ENCODE results near the gene MON1B.
A peak's percentile ranks its signal among the peaks of the same experiment; 100 is the strongest.
"Not testable (repeated sequence)": the region's sequence is repeated elsewhere in the genome, so short reads cannot be mapped to it uniquely, and the experiment has no call there.

Gene MON1B

GRCh38 chr16:77190478-77191258 lies at the start of gene MON1B:
TSS of gene MON1B (plus strand) at chr16:77191190. CDS start at chr16:77191486, 296 bp downstream.
- H3K4me3 Mint-ChIP-seq = peak within 1 kb of the TSS; percentile 96
- peaks cover 19% of the 10 kb centered on the region for H3K36me3 Mint-ChIP-seq
- H3K27me3 Mint-ChIP-seq = peaks cover 2% of the 10 kb centered on the region
- no peaks in the 10 kb centered on the region for H3K9me3 Mint-ChIP-seq (ENCODE audit: low read depth)
- H3K4me1 Mint-ChIP-seq (ENCODE audit: low read depth) = peaks cover 42% of the 10 kb centered on the region
- H3K27ac Mint-ChIP-seq = peak within 1 kb of the TSS; percentile 99

GRCh38 chr16:77143364-77143763 lies 47.6 kb upstream of the MON1B start:
- Mint-ChIP-seq H3K4me3 (no peak overlapping the region), H3K9me3 (ENCODE audit: low read depth) (peaks cover 9% of the 10 kb centered on the region), H3K4me1 (ENCODE audit: low read depth) (no peaks in the 10 kb centered on the region), H3K27ac (no peak overlapping the region), H3K36me3 (peaks cover 4% of the 10 kb centered on the region), H3K27me3 (peaks cover 7% of the 10 kb centered on the region)

GRCh38 chr16:77148121-77148520 lies 42.9 kb upstream of the MON1B start:
- no peak overlapping the region for H3K27ac Mint-ChIP-seq
- H3K4me3 Mint-ChIP-seq = no peak overlapping the region
- H3K4me1 Mint-ChIP-seq (ENCODE audit: low read depth) = no peaks in the 10 kb centered on the region

DNA sequence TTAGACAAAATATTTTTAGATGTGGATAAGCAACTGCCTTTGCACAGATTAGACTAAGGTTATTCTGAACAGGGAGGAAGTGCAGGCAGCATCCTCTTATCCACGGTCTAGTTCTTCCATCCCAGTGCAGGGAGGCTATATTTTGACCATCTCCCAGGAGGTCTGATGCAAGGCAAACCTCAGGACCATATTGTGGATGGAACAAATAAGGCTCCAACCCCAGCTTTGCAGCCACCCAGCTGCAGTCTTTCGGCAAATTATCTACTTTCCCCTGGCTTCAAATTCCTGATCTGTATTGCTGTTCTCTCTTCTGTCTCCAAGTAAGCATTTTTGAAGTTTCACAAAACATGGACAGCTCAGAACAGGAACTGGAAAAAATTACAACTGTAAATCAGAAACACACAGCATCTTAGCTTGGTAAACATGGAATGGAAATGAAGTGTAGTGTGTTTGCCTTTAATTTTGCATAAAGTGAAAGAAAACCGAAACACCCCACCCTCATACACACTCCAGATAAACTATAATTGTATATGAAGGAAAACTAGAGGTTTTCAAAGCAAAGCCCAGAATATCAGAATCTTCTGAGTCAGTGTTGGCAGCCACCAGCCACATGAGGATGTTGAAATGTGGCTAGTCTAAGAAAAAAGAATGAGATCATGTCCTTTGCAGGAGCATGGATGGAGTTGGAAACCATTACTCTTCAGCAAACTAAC lies 33.5 kb upstream of the MON1B start:
- H3K4me3 Mint-ChIP-seq = no peak overlapping the region
- no peak overlapping the region for H3K27ac Mint-ChIP-seq
- no peaks in the 10 kb centered on the region for H3K9me3 Mint-ChIP-seq (ENCODE audit: low read depth)
- H3K36me3 Mint-ChIP-seq = no peaks in the 10 kb centered on the region
- H3K27me3 Mint-ChIP-seq = peaks cover 17% of the 10 kb centered on the region
- no peaks in the 10 kb centered on the region for H3K4me1 Mint-ChIP-seq (ENCODE audit: low read depth)

More at GRCh38 chr16:77148121-77148520, 42.9 kb upstream of the MON1B start:
- Mint-ChIP-seq H3K36me3 (peaks cover 4% of the 10 kb centered on the region), H3K27me3 (peaks cover 4% of the 10 kb centered on the region), H3K9me3 (ENCODE audit: low read depth) (peaks cover 9% of the 10 kb centered on the region)

GRCh38 chr16:77158293-77158692 lies 32.7 kb upstream of the MON1B start:
- no peak overlapping the region for H3K27ac Mint-ChIP-seq
- peaks cover 17% of the 10 kb centered on the region for H3K27me3 Mint-ChIP-seq
- H3K9me3 Mint-ChIP-seq (ENCODE audit: low read depth) = no peaks in the 10 kb centered on the region
- H3K36me3 Mint-ChIP-seq = no peaks in the 10 kb centered on the region
- no peak overlapping the region for H3K4me3 Mint-ChIP-seq
- no peaks in the 10 kb centered on the region for H3K4me1 Mint-ChIP-seq (ENCODE audit: low read depth)

GRCh38 chr16:77165006-77165405 lies 26.0 kb upstream of the MON1B start:
- H3K27ac Mint-ChIP-seq = no peak overlapping the region
- peaks cover 12% of the 10 kb centered on the region for H3K27me3 Mint-ChIP-seq
- no peaks in the 10 kb centered on the region for H3K4me1 Mint-ChIP-seq (ENCODE audit: low read depth)
- H3K36me3 Mint-ChIP-seq = no peaks in the 10 kb centered on the region
- no peak overlapping the region for H3K4me3 Mint-ChIP-seq
- no peaks in the 10 kb centered on the region for H3K9me3 Mint-ChIP-seq (ENCODE audit: low read depth)

DNA sequence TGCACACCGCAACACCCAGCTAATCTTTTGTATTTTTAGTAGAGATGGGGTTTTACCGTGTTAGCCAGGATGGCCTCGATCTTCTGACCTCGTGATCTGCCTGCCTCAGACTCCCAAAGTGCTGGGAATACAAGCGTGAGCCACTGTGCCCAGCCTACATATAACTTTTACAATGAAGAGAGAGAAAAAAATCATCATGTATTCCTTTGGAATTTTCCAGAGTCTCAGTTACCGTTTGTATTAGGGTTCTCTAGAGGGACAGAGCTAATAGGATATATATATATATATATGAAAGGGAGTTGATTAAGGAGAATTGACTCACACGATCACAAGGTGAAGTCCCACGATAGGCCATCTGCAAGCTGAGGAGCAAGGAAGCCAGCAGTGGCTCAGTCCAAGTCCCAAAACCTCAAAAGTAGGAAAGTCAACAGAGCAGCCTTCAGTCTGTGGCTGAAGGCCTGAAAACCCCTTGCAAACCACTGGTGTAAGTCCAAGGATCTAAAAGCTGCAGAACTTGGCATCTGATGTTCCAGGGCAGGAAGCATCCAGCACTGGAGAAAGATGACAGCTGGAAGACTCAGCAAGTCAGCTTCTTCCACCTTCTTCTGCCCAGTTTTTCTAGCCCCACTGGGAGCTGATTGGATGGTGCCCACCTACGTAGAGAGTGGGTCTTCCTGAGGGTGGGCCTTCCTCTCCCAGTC lies 25.3 kb upstream of the MON1B start:
- peaks cover 13% of the 10 kb centered on the region for H3K27me3 Mint-ChIP-seq
- not testable (repeated sequence) for H3K27ac Mint-ChIP-seq; H3K4me1 Mint-ChIP-seq (ENCODE audit: low read depth); H3K9me3 Mint-ChIP-seq (ENCODE audit: low read depth); H3K4me3 Mint-ChIP-seq; H3K36me3 Mint-ChIP-seq

DNA sequence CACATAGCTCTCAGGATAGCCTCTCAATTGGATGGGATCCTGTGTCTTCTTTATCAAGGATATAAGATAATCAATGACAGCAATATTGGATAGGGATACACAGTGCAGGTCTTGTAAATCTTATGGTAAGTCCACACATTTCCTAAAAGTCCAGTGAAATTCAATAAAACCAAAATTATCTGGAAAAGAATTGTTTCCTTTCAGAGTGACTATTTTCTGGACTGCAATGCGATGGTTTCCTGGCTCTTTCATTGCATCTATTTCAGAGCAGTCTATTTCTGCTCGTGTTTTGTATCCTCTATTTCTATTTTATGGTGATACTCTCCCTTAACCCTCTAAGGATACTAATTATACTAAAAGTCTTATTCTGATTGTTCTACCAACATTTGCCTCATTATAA lies 24.3 kb upstream of the MON1B start:
- H3K9me3 Mint-ChIP-seq (ENCODE audit: low read depth) = no peaks in the 10 kb centered on the region
- H3K27ac Mint-ChIP-seq = no peak overlapping the region
- no peak overlapping the region for H3K4me3 Mint-ChIP-seq
- H3K36me3 Mint-ChIP-seq = no peaks in the 10 kb centered on the region
- peaks cover 13% of the 10 kb centered on the region for H3K27me3 Mint-ChIP-seq
- H3K4me1 Mint-ChIP-seq (ENCODE audit: low read depth) = no peaks in the 10 kb centered on the region

DNA sequence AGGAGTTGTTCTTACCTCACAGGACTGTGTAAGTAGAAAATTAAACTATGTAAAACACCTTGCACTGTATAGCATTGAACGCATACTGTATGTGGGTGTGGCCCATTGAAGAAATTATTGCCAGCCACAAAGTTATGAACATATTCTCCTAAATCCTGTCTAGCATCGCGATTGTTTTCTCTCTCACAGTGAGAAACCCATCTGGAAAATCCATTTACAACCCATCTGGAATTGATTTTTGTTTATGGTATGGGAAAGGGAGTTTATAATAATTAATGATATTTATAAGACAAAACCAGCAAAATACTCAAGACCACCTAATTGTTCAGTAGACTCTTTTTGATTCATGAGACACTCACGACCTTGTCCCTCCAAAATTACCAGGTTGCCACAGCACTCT lies 22.1 kb upstream of the MON1B start:
- Mint-ChIP-seq H3K4me1 (ENCODE audit: low read depth) (no peaks in the 10 kb centered on the region), H3K4me3 (no peak overlapping the region), H3K36me3 (no peaks in the 10 kb centered on the region), H3K9me3 (ENCODE audit: low read depth) (no peaks in the 10 kb centered on the region), H3K27ac (no peak overlapping the region), H3K27me3 (peaks cover 18% of the 10 kb centered on the region)

DNA sequence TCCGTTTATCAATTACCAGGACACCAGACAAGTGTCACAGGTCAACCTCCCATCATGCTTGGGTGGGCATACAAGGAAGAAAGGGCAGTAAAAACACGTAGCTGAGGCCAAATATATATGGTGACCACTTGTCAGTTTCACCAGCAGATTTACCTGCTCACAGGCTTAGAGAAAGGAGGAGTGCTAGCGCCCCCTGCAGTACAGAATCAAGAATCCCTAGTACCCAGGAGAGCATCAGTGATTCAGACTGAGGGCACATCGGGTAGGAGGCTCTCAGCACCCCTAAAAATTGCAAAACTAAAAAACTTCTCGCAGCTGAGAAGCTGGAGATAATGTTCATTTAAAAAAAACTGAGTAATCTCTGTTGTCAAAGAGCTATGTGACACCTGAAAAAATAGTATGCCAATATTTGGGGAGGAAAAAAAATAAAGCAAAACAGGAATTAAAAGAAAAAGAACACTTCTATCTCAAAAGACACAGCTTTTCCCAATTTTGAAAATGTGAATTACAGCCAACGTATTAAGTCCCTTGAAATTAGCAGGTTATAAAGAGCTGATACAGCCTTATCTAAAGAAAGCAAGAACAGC lies 21.2 kb upstream of the MON1B start:
- Mint-ChIP-seq H3K36me3 (no peaks in the 10 kb centered on the region), H3K27ac (no peak overlapping the region)

DNA sequence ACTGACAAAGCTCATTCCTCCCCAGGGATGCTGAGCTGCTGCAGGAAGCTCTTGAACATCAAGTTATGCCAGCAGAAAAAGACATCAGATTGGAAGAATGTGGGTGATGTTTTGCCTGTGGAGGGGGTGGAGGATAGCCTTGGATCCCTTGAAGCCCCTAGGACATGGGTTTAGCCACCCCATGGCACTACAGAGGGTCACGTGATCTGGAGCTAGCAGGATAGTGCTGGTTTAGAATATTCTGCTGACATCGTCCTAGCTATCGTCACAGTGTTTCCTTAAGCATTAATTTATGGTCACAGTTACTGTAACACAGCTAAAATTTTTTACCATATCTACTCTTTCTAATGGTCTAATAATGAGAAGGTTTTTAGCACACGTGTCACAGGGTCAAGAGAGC lies 20.2 kb upstream of the MON1B start:
- Mint-ChIP-seq H3K4me3 (no peak overlapping the region), H3K9me3 (ENCODE audit: low read depth) (no peaks in the 10 kb centered on the region), H3K27ac (no peak overlapping the region), H3K4me1 (ENCODE audit: low read depth) (no peaks in the 10 kb centered on the region), H3K27me3 (peaks cover 25% of the 10 kb centered on the region), H3K36me3 (no peaks in the 10 kb centered on the region)

More for the DNA sequence above, 21.2 kb upstream of the MON1B start:
- Mint-ChIP-seq H3K4me3 (no peak overlapping the region), H3K4me1 (ENCODE audit: low read depth) (no peaks in the 10 kb centered on the region), H3K27me3 (peaks cover 21% of the 10 kb centered on the region), H3K9me3 (ENCODE audit: low read depth) (no peaks in the 10 kb centered on the region)

GRCh38 chr16:77171745-77172635 lies 19.0 kb upstream of the MON1B start:
- no peaks in the 10 kb centered on the region for H3K4me1 Mint-ChIP-seq (ENCODE audit: low read depth)
- peaks cover 25% of the 10 kb centered on the region for H3K27me3 Mint-ChIP-seq
- H3K27ac Mint-ChIP-seq = no peak overlapping the region
- H3K9me3 Mint-ChIP-seq (ENCODE audit: low read depth) = no peaks in the 10 kb centered on the region
- H3K4me3 Mint-ChIP-seq = no peak overlapping the region
- no peaks in the 10 kb centered on the region for H3K36me3 Mint-ChIP-seq

DNA sequence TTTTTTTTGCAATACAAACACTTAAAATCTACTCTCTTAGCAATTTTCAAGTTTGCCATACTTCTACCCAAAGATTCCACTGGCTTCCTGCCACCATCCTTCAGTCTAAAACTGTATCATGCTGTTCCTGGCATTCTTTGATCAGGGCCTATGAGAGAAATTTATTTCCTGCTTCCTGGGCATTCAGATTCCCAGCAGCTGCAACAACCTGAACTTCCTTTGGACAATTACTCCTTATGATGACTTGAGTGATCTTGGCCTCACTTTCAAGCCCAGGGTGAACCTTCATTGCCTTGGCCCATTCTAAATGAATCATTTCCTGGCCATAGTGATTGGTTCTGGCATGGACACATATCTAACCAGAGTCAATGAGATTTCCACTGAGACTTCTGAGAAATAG lies 18.0 kb upstream of the MON1B start:
- no peaks in the 10 kb centered on the region for H3K9me3 Mint-ChIP-seq (ENCODE audit: low read depth)
- H3K27me3 Mint-ChIP-seq = peaks cover 31% of the 10 kb centered on the region
- no peak overlapping the region for H3K4me3 Mint-ChIP-seq
- no peaks in the 10 kb centered on the region for H3K36me3 Mint-ChIP-seq
- H3K4me1 Mint-ChIP-seq (ENCODE audit: low read depth) = no peaks in the 10 kb centered on the region
- no peak overlapping the region for H3K27ac Mint-ChIP-seq

- no peak overlapping the region for H3K27ac Mint-ChIP-seq
- H3K36me3 Mint-ChIP-seq = no peaks in the 10 kb centered on the region
- no peaks in the 10 kb centered on the region for H3K4me1 Mint-ChIP-seq (ENCODE audit: low read depth)
- no peak overlapping the region for H3K4me3 Mint-ChIP-seq
- H3K27me3 Mint-ChIP-seq = peaks cover 10% of the 10 kb centered on the region
- H3K9me3 Mint-ChIP-seq (ENCODE audit: low read depth) = no peaks in the 10 kb centered on the region
Measured at GRCh38 chr16:77183137-77183536, 7.9 kb upstream of the MON1B start.

Measured in activated naive CD8-positive, alpha-beta T cell (primary cell).